Measurements from ENCODE around the gene CSTF3. TPM values are rescaled to one million over a fixed set of nuclear protein-coding genes. Genes with fewer than 3 reads are reported as not detected.

The CSTF3 gene
- total and polyA plus RNA-seq, 2 of the 4 experiments (the other 2 are of a cell fraction), result 14.5 to 23.4 TPM

DNA sequence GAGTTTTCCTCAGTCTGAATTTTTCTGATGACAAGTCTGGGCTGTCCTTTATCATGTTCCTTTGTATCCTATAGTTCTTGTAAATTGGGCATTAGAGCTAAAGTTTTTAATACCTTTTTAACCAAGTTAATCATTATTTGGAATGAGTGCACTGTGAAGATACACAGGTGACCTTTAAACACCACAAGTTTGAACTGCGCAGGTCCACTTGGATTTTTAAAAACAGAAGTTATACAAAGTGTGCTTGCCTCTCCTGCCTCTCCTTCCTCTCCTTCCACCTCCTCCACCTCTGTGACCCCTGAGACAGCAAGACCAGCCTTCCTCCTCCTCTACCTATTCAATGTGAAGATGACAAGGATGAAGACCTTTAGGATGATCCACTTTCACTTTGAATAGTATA lies 126.3 kb downstream of the CSTF3 start:
- H3K4me3 ChIP-seq (ENCODE audit: insufficient read depth, low read depth, low read length), result no peak overlapping the region
- WGBS, 2 experiments (ENCODE audit: extremely low coverage in 2 of 2, insufficient read length in 1 of 2), result no CpG with 5 or more reads among the region's 1 CpG
- no peak overlapping the region for H2AFZ ChIP-seq (replicated peaks; ENCODE audit: low read length, poor library complexity)
- no peaks in the 10 kb centered on the region for H3K27me3 ChIP-seq (ENCODE audit: control insufficient read depth, insufficient read depth, low read length)
- H3K9me1 ChIP-seq (ENCODE audit: insufficient read depth, low read length), result no peaks in the 10 kb centered on the region
- H3K9ac ChIP-seq (ENCODE audit: low read depth, low read length), result no peak overlapping the region
- POLR2A ChIA-PET (ENCODE audit: unreplicated experiment), result no interaction called here
- no peak overlapping the region for H2AK9ac ChIP-seq (replicated peaks; ENCODE audit: low read depth, low read length, poor library complexity)
- H3K27ac ChIP-seq (ENCODE audit: insufficient read depth, low read length), result no peak overlapping the region
- TF ChIP-seq CEBPB (IDR thresholded peaks at IDR 0.05; ENCODE audit: low read depth, low read length), result no peak
- no peak for TF ChIP-seq RFX5 (IDR thresholded peaks at IDR 0.05; ENCODE audit: low read depth, low read length)
- TF ChIP-seq RAD21 (IDR thresholded peaks at IDR 0.05; ENCODE audit: low read length), result no peak
- no peak for TF ChIP-seq CHD1 (IDR thresholded peaks at IDR 0.05; ENCODE audit: low read depth, low read length)
- TF ChIP-seq MXI1 (IDR thresholded peaks at IDR 0.05; ENCODE audit: borderline replicate concordance, low read depth, low read length), result no peak
- H3K36me3 ChIP-seq (ENCODE audit: control insufficient read depth, insufficient read depth, low read length), result no peaks in the 10 kb centered on the region
- CTCF ChIA-PET, result no interaction called here
- no peak overlapping the region for H4K91ac ChIP-seq (ENCODE audit: insufficient read depth, low read depth, low read length)
- H3K9me3 ChIP-seq (ENCODE audit: control insufficient read depth, insufficient read depth, low read length), result no peaks in the 10 kb centered on the region
- ATAC-seq (ENCODE audit: low read depth) (no peak), DNase-seq (no peak)
- in situ Hi-C loops (cut with MboI; ENCODE audit: low sequenced_read_pairs), result no loop called here
- no peak overlapping the region for H2BK5ac ChIP-seq (ENCODE audit: low read depth, low read length, poor library complexity, severe bottlenecking)
- no peak overlapping the region for H2AK5ac ChIP-seq (ENCODE audit: low read depth, low read length)
- no peaks in the 10 kb centered on the region for H3K4me1 ChIP-seq (ENCODE audit: control insufficient read depth, insufficient read depth, low read length)
- no peaks in the 10 kb centered on the region; the same call in 1 of the 2 replicates for H4K20me1 ChIP-seq (ENCODE audit: insufficient read depth, low read length)
- no peak overlapping the region for H3K4ac ChIP-seq (ENCODE audit: low read depth, low read length)
- no peak overlapping the region for H4K5ac ChIP-seq (ENCODE audit: low read depth, low read length)
- no peak overlapping the region for H3K14ac ChIP-seq (replicated peaks; ENCODE audit: low read depth, low read length)
- intact Hi-C loops (cut with micrococcal nuclease), result no loop called here
- H3K4me2 ChIP-seq (ENCODE audit: low read depth, low read length), result no peak overlapping the region
- dilution Hi-C loops (cut with HindIII; ENCODE audit: low sequenced_read_pairs, unreplicated experiment), result no loop called here
- no peak overlapping the region for H4K8ac ChIP-seq (ENCODE audit: low read depth in 2 of 2, low read length in 2 of 2)
- no peak overlapping the region for H3K56ac ChIP-seq (ENCODE audit: extremely low read depth, insufficient read depth, low read length)
- no peak overlapping the region for H2BK15ac ChIP-seq (ENCODE audit: low read depth, low read length)
- H3K18ac ChIP-seq (ENCODE audit: low read depth, low read length), result no peak overlapping the region
- H3K79me1 ChIP-seq (ENCODE audit: low read depth in 1 of 2, low read length in 2 of 2), result peaks cover 0 to 2% of the 10 kb centered on the region in 2 experiments; a peak in 3 of 4 replicates
- no peak overlapping the region for H2BK120ac ChIP-seq (ENCODE audit: low read depth, low read length)
- no peak overlapping the region for H2BK20ac ChIP-seq (ENCODE audit: low read depth, low read length)
- BruUV-seq (replicated peaks), result no TSS peak
- H3K23ac ChIP-seq (ENCODE audit: low read depth, low read length), result no peak overlapping the region

Small RNA genes lying within 50 kb of the gene (microRNA-seq; reads per million reads assigned to microRNA genes)
- not detected for gene RF00019 (ENCODE audit: insufficient read depth, insufficient read length)

Small RNA genes lying within 50 kb of the gene (small RNA-seq; reads per million reads assigned to genes)
- gene RF00019, result 0 reads per million in 5 experiments

Other genes starting within 250 kb of the CSTF3 start
- gene DEPDC7, start 145.6 kb downstream of the CSTF3 start, total RNA-seq (2012; rRNA removed), result 9.7 TPM in 2 replicates
- gene DEPDC7, start 145.6 kb downstream of the CSTF3 start, polyA plus RNA-seq (2012; rRNA removed), result 5.9 and 7.4 TPM in 2 replicates
- gene TCP11L1, start 121.9 kb downstream of the CSTF3 start, total RNA-seq (2012; rRNA removed), result 17.4 and 23.1 TPM in 2 replicates
- 13.7 and 13.9 TPM in 2 replicates for gene TCP11L1, start 121.9 kb downstream of the CSTF3 start, polyA plus RNA-seq (2012; rRNA removed)
- gene HIPK3, start 95.9 kb upstream of the CSTF3 start, total RNA-seq (2012; rRNA removed), result 100.0 and 103 TPM in 2 replicates
- gene HIPK3, start 95.9 kb upstream of the CSTF3 start, polyA plus RNA-seq (2012; rRNA removed), result 7.7 and 8.3 TPM in 2 replicates
- gene KIAA1549L, start 214.6 kb upstream of the CSTF3 start, total RNA-seq (2012; rRNA removed), result 6.4 and 6.5 TPM in 2 replicates
- 6.1 and 7.4 TPM in 2 replicates for gene KIAA1549L, start 214.6 kb upstream of the CSTF3 start, polyA plus RNA-seq (2012; rRNA removed)